Activated T-cell treated with anti-CD3 and anti-CD28 coated beads for 48 hours (primary cell): ENCODE measurements around the gene COL5A2.

Source experiments
- DNase-seq: peaks from one replicate; pipeline ENCODE4 v3.0.0-alpha.2; 2020; ENCODE audit warnings: low read depth

COL5A2 gene

DNA sequence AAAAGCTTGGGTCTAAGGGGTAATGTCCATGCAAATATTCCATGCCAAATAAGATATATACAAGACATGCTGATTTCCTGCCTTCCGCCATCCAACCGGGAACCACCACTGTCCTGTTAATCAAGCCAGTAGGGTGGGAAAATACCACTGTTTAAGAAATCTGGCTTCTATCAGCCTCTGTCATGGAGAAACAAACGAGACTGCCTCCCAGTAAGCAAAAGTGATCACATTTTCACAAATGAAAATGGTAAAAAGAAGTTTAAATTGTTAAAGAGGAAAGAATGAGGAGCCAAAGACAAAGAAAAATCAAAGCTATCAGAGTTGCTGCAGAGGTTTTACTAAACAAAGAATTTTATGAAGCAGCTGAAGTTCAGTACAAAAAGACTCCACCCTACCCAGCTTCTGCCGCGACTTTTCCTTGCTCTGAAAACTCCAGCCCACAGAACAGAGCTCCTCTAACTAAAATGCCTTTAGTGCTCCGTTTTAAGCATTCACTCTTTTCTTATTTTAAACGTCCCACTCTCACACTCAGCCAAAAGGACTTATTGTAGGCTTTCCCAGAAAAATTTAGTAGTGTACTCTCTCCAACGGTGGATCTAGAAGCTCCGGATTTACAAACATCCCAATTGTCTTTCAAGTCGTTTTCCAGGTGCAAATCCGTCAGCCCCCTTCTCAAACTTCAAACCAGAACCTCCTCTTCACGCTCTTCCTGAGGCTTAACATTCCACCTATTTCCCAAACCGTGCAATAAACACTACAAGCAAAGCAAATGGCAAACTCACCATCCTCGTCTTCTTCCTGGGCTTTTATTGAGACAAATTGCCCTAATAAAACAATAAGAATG is 613 bp downstream of the COL5A2 start:
- no peak for DNase-seq

DNA sequence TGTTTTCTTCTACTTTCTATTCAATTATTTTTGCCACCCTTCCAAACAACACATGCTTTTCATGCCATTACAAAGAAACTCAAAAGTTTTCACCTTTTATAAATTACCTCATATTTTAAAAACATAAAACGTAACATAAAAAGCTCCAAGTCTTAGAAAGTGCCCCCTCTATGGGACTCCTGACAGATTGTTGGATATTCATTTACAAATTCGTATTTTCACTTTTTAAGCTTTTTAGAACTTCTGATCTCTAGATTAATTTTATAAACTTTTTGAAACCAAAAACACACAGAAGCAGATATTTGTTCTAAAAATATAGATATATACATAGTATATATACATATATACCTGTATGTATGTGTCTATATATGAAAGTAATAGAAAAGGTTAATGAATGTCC is 1.5 kb downstream of the COL5A2 start:
- no peak for DNase-seq

DNA sequence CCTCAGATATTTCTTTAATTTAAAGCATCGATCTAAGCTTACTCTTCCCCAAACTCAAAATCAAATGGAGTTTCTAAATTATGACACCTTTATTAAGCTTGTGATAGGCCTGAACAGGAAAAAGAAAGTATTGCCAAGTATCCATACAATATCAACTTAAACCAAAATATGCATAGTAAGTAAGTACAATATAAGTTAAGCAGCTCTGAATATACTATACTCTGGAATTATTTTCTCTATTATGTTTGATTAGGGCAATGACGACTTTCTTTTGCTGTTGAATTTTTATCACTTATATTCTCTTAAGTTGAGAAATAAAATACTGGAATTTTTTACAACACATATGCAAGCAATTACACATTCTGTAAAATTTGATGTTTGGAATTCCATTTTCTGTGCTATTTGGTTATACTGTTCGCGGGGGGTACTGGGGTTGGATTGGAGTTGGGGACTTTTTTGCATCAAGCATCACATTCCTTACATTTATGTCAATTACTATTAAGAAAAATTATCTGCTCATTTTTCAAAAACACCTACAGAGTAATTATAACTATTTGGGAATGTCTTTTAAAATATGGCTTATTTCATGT is 2.2 kb downstream of the COL5A2 start:
- DNase-seq, result no peak

DNA sequence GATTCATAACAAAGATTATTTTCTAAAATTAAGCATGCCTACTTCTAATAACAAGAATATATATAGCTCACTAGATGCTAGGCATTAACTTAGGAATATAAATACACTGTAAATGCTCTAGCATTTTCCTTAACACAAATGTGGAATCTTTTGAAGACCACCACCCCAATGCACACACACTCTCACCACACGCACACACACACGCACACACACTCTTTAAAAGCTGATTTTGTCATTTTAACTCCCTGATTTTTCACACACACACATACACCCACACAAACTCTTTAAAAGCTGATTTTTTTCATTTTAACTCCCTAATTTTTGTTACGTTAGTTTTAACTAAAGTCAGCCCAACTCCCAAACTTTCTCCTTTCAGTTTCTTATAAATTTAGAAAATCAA is 3.0 kb downstream of the COL5A2 start:
- no peak for DNase-seq

DNA sequence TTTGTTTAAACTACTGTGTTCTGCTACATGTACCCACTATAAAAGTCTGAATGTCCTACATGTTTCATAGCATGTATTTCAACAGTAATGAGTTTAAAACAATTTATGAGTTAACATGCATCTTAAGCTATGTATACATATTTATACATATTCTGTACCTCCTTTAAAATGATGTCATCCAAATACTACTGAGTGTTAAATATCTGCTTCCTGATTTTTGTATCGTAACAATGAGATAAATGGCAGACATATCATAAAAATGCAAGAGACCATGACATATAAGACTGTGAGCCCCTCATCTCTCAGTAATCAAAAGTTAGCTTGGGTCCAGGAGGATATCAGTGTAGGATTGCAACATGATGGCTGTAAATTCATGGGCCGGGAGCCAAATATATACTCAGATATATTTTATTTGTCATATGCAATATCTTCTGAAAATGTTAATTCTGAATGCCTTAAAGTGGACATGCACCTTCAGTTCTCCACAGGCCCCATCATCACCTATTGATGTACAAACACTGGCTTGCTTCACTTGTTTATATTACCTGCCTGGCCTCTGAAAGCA is 3.6 kb downstream of the COL5A2 start:
- DNase-seq, result no peak

DNA sequence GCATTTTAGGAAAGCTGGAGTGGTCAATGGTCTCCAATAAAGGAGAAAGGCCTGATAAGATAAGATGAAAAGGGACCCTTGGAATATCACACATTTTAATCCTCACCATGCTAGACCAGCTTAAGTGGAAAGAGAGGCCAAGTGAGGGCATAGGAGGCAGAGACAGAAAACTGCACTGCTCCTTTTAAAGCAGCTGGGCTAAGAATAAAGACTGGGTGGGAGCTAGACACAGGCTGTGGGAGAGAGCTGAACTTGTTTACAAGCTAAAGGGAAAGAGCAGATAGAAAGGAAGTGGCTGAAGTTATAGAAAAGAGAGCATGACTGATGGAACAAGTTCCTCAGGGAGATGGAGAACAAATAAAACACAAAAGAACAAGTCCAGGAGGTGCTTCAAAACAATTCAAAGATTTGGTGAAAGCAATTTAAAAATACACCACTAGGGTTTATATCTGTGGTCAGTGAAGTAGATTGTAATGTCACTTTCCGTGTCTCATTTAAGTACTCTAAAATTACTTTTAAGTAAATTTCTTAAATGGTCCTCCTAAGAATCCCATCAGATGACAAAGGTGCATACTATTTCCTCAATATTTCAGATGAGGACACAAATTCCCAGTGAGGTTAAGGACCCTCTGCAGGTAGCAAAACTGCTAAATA is 7.5 kb downstream of the COL5A2 start:
- DNase-seq, result no peak

DNA sequence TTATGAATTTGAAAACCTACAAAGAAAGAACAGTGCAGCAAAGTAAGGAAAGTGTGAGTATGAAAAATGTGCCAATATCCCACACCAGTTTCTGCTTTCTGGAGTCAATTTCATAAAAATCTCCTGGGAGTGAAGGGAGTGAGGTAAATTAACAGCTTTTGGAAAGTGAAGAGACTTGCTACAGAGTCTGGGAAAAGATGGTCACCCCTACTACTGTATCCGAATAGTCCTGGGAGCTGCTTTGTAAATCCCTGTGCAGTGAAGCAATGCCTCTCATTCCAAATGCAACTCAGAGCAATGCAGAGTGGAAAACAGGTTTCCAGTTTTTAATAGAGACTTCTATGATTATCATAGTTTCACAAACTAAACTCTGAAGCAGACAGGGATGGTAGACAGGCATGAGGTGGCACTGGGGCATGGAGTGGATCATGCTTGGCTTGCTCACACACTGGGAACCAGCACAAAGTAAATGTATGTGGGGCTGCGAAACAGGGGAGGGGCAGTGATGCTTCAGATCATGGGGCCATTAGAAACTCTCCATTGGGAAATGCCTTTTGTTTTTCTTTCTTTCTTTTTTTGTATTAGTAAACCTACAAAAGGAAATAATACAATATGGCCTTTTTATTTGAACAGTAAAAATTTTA is 10.6 kb downstream of the COL5A2 start:
- no peak for DNase-seq

DNA sequence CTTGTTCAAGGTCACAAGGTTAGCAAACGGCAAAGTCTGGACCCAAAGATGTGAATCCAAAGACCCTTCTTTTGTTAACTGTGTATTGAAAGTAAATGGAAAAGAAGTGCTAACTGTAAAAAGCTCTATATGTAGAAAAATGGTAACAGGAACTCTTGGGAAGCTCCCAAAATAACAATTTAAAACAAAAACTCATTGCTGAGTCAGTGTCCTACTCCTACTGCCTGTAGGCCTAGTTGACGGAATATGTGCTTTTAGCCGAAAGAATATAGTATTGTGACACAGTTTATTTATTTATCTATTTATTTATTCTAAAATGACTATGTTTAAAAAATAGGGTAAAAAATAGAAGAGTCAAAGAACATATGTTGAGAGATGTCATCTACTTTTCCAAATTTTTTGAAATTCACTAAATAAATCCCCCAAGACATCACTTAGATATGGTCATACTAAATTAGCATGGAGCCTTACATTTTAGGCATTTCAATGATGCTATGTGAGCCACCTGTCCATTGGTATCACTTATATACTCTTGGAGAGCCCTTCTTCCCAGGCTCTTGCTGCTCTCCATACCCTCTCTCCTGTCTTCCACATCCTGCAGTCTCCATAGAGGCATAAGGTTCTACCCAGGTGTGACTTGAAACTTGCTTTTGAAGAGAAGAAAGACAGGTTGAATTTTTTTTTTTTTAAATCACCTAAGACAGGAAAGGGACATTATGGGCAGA is 13.7 kb downstream of the COL5A2 start:
- no peak for DNase-seq

DNA sequence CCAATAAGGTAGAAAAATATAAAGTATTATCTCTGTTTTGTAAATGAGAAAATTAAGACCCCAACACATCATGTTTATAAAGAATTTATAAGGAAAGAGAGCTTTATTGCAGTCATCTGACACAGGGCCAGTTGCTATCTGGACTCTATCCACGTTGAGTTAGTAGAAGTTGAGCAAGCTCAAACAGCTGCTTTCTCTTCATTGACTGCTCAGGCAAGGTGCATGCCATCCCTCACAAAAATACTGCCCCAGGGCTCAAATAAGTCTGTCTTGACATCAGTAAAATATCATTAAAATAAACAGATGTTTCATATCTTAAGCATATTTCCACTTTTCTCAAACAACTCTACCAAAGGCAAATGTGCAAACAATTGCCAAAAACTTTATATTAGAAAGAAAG is 14.8 kb downstream of the COL5A2 start:
- DNase-seq, result no peak

DNA sequence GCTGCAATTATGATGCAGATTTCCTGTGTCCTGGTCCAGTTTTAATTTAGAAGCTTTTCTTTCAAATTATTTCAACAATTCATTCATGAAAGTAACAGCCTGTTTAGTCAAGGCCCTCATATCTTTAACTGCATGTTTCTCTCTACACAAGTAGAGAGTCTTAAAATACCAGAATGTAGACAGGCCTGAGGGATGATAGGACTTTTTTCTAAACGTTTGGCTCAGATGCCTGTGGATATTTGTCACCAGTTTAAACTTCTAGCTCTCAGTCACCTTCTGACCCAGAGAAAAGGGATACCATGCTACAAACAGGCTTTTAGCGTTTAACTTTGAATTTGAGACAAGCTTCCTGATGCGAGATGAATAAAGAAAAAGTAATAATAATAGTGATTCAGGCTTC is 15.7 kb downstream of the COL5A2 start:
- DNase-seq, result no peak

DNA sequence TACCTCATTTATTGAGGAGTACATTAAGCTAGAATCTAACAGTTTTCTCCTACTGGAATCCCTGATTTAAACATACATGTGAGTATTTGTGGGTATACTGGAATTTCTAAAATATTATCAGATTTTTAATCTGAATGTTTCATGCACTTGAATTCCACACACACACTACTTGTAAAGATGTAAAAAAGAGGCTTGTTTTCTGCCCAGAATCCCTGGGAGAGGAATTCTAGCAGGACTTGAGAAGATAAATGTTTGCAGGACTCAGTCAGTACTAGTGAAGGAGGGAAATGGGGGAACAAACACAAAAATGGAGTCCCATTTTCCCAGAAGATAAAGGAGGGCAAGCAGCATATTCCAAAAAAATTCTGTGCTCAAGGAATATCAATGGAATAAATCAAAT is 17.0 kb downstream of the COL5A2 start:
- no peak for DNase-seq

DNA sequence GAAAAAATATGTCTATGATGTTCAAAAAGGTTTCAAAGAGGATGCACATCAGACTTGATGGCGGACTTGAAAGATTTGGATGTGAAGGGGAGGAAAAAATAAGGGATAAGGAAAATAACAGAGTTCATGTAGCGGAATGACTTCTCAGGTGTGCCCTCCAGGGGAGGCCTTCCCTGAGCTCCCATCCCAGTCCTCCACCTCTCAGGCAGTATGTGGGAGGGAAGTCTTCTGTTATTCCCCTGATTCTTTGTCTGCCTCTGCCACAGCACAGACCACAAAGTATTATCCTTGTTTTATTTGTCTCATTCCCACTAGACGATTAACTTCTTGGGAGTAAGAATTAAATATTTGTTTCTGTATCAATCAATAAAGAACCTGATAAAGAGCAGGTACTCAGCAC is 17.7 kb downstream of the COL5A2 start:
- DNase-seq, result no peak

DNA sequence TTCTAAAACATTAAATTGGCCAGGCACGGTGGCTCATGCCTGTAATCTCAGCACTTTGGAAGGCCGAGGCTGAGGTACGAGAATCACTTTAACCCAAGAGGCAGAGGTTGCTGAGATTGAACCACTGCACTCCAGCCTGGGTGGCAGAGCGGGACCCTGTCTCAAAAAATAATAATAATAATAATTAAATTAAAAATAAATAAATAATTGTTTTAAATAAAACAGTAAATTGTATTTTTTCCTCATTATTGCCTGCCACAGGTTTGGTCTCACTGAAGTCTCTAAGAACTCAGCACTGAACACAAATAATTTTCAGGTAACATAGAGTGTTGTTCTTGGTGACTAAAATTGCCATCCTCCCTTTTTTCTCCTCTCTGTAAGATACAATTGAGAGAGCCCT is 19.8 kb downstream of the COL5A2 start:
- no peak for DNase-seq

DNA sequence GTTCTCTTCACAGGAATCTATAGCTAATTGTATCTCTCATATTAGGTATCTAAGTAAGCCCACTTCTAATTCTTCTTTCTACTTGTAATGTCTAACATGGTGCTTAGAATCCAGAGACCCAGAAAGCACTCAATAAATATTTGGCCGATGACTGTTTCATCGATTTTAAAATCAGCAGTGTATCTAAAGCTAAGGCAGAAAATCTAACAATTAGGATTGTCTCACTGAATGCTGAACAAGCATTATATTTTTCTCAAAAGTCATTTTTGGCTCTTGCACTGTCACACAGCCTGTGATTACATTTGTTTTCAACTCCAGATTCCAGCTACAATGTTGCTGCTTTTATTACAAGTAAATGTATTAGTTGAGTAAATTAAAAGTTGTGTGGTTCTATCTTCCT is 20.3 kb downstream of the COL5A2 start:
- DNase-seq, result no peak

DNA sequence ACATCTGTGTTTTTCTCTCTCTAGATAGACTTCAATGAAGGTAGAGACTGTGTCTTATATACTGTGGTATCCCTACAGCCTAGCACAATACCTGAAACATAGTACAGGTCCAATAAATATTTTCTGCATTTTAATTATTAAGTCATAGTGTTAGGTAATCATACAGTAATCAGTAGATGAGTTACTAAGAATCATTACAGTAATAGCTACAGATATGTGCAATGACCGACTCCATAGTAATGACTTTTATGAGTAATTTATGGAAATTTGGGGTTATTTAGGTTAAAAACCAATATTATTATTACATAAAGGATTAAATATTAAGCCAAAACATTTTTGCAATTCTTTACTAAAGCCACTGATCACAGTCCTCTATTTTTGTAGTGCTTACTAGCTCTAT is 21.6 kb downstream of the COL5A2 start:
- no peak for DNase-seq

DNA sequence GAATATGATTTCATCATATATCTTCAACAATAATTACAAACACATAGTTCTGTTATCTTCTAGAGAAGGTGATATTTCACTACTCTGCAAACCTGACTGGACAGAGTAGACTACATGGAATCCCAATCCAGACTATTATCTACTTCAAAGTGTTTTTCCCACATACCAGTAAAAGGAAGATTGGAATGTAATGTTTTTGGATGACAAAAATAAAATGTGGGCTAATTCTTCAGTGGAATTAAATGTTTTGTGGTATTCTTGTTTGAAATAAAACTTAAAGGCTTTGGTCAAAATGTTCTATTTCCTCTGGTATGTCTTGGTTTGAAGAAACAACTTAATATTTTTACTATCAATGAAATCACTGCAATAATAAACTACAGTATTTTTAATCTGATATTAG is 22.1 kb downstream of the COL5A2 start:
- DNase-seq, result no peak

DNA sequence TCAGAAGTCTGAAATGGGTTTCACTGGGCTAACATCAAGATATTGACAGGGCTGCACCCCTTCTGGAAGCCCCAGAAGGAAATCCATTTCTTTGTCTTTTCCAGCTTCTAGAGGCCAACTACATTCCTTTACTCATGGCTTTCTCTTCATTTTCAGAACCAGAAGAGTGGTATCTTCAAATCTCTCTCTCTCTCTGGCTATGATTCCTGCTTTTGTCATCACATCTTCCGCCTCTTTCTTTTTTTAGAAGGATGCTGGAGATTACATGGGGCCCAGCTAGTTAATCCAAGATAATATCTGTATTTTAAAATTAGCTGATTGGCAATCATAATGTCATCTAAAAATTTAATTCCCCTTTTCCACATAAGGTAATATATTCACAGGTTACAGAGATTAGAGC is 23.8 kb downstream of the COL5A2 start:
- no peak for DNase-seq

DNA sequence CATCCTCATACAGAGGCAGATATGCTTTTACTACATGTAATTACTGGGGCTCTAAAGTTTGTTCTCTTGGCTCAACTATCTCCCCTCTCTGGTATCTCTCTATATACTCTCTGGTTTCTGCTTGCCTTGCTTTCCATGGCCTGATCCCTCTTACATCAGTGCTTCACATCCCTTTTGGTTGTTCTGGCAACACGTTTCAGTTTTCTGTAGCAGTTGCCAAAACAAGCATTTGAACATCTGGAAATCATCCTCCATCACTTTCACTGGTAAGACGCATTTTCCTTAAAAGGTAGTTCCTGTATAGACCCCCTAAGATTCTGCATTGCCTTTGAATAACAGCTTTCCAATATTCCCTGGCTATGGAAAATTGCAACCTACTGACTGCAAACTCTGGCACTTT is 25.9 kb downstream of the COL5A2 start:
- no peak for DNase-seq

DNA sequence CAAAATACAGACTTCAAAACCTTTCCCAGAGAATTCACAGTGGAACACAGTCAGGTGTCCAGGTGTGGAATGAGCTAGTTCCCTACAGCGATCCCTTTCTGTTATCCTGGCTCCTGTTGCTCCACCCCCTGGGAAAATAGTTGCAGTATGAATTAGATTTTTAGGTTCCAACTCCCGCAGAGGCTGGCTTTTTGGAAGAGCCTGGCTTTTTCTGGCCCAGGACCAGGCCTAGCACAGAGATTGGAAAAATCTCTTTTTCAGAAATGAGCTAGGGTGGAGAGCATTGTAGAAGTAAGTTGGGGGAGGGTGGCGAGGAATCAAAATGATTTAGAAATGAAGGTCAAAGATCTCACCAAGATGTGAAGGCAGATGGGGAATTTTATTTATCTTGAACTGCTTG is 27.1 kb downstream of the COL5A2 start:
- DNase-seq, result no peak

DNA sequence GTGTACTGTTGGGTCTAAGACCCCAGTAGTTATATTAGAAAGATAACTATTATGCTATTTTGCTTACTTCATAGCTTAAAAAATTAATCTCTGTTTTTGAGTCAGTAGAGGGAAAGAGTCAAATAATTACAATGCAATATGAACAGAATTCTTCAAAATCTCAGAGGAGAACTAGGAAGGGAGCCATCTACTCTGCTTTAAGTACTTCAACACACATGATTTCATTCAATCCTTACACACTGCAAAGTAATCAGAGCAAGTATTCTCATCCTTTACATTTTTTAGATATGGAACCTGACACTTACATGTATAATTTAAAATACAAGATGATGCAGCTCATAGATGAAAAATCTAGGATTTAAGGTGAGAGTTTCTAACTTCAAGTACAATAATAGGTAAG is 27.7 kb downstream of the COL5A2 start:
- no peak for DNase-seq

DNA sequence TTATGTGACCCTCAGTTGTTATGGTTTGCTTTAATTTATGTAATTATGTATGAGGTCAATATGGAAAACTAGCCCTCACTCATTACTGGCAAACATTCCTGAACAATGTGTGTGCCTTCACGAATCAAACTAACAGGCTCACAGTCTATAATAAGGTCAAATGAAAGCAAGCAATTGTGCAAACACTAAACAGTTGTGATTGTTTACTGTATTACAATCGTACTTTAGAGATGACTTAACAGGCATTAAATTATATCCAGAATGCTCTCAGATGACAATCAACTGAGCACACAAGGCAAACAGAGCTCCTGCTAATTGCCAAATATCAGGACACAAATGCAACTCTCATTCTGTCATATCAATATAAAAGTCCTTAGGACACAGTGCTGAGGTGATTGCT is 29.5 kb downstream of the COL5A2 start:
- DNase-seq, result no peak

DNA sequence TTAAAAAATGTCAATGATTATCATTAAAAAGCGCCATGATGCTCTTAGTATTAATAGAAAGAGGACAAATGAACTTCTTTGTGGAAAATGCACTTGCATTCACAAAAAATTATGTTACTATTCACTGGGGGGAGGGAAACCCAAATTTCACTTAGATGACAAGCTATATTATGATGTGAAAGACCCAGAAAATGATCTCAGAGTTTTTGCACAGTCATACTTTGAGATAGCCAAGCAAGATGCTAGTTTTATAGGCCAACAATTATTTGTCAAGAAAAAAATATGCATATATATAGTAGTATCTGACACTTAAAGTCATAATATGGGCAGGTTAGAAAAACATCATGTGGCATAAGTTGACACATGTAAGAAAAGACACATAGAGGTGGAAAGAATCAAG is 31.6 kb downstream of the COL5A2 start:
- no peak for DNase-seq
